Measurements from ENCODE around the gene JMJD7.

The JMJD7 gene

DNA sequence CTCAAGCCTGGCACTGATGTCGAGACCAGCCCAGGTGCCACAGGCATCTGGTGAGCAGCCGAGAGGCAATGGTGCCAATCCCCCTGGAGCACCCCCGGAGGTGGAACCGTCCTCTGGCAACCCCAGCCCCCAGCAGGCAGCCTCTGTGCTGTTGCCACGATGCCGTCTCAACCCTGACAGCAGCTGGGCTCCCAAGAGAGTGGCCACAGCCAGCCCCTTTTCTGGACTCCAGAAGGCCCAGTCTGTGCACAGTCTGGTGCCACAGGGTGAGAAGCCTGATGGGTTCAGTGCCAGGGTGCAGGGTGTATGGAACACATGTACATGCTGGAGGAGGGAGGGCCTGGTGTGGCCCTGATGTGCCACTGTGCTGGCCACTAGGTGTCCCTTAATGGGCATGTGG is 4.9 kb upstream of the JMJD7 start:
- DNase-seq = no peak

DNA sequence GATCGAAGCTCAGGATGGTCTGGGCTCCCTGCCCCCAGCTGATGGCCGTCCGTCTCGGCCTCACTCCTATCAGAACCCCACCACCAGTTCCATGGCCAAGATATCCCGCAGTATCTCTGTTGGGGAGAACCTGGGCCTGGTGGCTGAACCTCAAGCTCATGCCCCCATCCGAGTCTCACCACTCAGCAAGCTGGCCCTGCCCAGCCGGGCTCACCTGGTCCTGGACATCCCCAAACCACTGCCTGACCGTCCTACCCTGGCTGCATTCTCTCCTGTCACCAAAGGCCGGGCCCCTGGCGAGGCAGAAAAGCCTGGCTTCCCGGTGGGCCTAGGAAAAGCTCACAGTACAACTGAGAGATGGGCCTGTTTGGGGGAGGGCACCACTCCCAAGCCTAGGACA is 4.4 kb upstream of the JMJD7 start:
- no peak for DNase-seq

DNA sequence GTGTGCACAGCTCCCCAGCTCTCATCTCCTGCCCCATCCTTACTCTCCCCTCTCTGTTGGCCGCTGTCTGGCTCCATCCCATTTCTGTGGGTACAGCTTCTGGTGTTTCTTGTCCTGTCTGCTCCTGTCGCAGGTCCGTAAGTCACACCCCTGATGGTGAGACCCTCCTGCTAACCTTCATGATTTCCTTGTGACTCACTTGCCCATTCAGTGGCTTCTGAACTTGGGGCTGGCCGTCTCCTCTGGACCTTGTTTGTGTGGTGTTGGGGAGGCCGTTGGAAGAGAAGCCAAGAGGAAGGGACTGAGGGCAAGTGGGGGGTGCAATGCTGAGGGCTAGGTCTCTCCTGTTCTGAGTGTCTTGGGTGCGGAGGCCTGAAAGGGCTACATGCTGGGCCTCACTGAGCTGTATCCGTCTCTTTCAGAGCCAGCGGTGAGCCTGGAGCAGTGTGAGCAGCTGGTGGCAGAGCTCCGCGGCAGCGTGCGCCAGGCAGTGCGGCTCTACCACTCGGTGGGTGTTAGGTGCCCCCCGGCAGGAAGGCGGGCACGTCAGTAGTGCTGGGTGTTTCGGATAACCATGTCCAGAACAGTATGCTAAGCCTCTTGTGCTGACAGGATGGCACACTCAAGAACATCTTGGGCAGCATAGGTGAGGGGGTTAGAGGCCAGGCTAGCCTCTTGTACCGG is 3.7 kb upstream of the JMJD7 start:
- no peak for DNase-seq

DNA sequence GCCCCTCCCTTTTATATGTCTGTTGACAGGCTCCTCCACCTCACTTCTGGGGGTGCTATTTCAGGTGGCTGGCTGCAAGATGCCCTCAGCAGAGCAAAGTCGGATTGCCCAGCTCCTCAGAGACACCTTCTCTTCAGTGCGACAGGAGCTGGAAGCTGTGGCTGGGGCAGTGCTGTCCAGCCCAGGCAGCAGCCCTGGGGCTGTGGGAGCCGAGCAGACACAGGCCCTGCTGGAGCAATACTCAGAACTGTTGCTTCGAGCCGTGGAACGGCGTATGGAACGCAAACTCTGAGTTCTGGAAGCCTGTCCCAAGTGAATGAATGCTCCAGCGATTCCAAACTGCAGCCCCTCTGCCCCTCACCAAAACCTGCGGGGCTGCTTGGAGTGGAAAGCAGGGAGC is 2.7 kb upstream of the JMJD7 start:
- DNase-seq = no peak

DNA sequence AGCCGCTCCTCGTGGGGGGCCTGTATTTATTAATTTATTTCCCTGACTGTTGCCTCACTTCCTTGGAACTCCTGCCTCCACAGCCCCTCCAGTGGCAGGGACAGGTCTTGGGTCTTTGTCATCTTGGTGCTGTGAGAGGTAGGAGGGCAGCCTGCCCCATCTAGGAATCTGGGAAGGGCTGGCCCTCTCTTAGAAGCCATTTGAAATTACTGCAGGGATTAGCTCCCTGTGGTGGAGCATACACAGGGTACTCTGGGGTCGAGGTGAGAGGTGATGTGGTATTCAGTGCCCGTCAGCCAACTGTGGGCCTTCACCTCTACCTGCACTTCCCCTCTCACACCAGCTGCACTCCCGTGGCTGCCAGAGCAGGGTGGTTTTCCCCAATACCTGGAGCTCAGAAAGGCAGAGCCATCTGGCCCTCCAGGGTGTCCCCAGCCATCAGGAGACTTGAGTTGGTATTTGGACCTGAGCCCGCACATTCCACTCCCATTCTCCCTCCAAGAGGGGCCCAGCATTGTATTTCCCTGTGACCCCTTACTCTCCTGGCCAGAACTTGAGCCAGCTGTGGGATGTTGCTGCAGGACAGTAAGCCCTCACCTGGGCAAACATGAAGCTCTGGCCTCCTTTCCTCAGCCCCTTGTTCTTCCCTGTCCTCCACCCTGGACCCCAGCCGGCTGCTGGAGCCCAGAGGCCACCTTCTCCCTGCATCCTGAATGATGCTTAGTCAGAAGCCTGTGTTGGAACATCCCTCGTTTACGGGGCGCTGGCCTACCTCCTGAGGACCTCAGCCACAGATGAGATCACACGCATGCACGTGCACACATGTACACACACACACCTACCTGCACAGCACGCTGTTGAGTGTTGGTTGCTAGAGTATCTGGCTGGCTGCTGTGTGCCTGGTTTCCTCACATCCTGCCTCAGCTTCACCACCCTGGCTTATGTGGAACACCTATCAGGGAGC is 2.0 kb upstream of the JMJD7 start:
- DNase-seq = no peak

DNA sequence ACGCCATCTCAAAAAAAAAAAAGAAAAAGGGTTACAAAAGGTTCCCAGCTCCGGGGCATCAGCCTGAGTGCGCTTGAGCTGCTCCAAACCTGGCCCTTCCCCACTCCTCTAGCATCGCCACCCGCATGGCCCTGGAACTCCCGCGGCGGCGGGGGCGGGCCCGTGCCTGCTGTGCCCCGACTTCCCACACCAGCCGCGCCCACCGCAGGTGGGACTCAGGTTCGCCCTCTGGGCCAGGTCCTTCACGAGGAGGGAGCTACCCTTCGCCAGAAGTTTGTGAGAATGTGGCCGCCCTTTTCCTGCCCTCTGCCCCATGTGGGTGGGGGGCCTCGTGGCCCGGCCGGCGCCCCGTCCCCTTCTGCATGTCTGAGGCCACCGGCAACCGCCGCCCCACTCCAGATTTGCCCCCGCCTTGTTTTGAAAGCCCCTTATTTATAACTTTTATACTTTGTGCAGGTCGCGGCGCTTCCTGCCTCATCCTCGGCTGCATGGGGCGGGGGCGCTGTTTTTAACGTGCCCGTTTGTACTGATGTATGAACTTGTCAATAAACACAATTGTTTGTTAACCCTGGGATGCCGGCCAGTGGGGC is 507 bp upstream of the JMJD7 start:
- peak; percentile 22 to 29 for DNase-seq

DNA sequence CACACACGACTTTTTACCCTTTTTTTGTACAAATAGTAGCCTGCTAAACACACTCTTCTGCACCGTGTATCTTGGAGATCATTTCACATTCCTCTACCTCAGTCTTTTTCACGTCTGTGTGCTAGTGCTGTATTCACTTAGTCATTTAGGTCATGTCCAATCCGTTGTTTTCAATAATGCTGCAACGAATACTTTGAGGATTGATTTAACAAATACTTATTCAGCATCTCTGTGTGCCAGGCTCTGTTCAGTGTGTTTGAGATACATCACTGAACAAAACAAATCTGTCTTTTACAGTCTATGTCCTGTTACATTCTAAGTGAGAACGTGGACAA is 882 bp downstream of the JMJD7 start:
- DNase-seq = no peak

DNA sequence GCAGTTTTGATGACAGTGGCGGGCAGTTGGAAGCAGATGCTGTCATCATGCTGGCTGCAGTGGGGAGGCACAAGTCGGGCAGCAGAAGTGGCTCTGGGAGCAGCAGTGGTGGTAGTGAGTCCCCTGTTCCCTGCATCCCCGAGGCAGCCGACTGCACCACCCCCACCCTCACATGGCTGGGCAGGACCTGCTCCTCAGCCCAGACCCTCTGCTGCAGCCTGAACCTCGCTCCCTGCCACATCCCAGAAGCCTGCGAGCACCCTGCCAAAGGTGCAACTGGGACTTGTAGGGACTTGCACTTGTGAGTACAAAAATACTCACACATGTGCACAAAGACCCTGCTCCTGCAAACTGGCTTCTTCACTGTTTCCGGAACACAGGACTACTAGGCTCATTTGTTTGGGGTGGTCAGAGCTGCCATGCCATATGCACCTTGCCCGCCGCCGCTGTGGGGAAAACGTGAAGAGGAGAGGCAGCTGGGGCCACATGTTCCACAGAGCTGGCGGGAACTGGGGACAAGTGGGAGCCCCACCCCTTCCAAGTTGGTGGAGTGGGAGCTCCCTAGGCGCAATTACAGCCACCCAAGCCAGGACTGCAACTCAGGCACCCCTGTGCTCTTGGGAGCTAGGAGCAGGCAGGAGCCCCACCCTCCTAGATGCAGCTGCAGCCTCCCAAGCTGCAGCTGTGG is 2.2 kb downstream of the JMJD7 start:
- no peak for DNase-seq

DNA sequence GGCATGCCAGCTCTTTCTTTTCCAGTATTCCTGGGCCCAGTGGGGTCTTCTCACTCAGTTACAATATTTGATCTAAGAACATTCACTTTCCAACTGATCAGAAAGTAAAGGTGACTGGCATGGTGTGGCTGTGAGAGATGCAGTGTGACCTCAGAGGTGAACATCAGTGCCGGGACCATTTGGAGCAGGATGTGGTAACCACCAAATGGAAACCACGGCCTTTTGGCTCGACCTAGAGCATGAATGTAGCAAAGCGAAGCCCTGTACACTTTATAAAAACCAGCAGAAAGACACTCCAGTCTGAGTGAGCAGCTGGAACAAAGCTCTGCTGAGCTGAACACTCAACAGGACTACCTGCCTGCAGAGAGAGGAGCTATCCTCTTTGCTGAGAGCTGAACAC is 3.4 kb downstream of the JMJD7 start:
- peak in 1 of 2 experiments; percentile 6 for DNase-seq

DNA sequence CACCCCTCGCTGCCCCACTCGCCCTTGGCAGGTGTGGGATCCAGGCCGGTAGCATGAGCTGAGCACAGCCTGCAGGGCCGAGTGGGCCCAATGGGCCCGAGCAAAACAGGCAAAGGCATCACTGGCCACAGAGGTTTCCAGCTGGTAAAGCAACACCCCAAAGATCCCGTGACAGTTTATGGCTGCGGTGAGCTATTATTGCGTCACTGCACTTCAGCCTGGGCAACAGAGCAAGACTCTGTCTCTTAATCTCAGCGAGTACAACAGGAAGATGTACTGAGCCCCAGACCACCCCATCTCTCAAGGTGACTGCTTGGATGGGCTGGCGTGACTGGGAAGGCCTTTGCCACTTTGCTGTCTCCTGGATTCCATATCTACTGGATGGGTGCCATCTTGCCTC is 4.3 kb downstream of the JMJD7 start:
- DNase-seq = no peak

DNA sequence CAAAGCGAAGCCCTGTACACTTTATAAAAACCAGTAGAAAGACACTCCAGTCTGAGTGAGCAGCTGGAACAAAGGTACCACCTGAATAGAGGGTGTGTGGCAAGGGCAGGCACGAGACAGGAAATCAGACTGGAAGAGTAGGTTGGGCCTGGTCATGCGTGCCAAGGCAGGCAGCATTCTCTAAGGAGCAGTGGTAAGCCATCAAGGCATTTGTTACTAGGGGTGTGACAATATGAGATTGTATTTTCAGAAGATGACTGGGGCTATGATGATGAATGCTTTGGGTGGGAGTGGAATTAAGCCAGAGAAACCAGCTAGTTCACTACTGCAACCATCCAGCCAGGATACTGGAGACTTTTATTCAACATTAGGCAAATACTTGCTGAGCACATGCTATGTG is 5.0 kb downstream of the JMJD7 start:
- DNase-seq = no peak

DNA sequence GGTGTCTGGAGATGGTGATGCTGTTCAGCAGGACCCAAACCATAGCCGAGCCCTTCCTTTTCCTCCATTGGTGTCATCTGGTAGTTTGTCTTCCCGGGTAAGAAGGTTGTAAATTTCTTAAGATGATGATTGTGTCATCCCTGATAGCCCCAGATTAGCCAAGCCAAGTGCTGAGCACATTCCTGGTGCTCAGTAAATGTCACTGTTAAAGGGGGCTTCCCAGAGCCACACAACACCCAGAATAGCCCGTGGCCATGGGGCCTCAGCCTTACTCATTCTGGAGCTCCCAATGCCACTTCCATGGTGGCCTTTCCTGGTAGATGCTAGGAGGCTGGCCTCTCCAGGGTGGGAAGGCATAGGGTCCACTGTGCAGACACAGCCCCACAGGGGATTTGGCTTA is 6.2 kb downstream of the JMJD7 start:
- no peak for DNase-seq

DNA sequence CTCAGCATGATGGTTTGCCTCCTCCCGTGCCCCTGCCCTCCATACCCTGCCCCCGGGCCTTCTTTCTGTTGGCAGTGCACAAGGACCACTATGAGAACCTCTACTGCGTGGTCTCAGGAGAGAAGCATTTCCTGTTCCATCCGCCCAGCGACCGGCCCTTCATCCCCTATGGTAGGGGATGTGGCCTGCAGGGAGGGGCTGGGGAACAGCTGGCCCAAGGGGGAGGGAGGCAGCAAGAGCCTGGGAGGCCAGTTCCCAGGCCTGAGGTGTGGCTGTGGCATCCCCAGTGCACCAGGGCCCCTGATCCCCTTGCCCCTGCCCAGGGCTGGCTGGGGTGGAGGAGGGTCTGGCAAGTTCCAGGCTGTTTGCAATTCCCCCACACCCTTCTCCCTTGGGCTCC is 8.2 kb downstream of the JMJD7 start:
- DNase-seq = no peak

DNA sequence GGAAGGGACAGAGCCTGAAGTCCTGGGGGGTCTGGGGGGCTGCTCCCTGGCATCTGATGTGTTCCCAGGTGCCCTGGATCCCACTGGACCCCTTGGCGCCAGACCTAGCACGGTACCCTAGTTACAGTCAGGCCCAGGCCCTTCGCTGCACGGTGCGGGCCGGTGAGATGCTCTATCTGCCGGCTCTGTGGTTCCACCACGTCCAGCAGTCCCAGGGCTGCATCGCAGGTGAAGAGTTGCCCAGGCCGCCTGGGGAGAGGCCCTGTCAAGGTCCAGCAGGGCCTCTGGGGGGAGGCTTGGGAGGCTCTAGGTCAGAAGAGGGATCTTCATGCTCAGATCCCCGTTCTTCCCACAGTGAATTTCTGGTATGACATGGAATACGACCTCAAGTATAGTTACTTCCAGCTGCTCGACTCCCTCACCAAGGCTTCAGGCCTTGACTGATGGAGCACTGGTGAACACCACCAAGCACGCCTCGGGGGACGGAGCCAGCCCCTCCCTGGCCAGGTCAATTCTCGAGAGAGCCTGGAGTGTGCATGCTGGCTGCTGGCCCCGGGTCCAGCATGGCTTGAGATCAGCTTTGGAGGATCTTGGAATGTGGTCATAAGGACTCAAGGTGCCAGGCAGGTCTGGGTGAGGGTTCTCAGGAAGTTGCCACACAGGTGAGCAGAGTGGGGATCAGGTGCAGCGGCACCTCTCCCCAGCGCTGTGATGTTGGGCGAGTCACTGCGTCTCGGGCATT is 9.0 kb downstream of the JMJD7 start:
- DNase-seq = no peak

DNA sequence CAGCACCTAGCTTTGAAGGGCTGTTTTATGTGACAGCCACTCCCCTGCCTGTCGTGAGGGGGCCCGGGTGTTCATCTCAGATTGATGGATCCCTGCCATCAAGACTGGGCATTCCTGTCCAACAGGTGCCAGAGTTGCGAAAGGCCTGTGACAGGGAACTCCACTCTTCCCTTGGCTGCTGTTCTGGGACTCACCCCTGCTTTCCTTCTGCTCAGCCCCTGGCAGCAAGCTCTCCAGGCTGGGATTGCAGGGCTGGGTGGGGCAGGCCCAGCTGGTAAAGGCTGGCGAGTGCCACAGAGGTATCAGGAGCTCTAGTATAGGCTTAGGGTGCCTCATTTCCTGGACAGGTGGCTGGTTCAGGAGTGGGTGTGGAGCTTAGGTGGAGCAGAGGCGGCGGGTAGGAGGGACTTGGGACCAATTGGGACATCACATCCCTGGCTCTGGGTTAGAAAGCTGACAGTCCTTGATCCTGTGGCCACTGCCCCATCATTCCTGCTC is 10.6 kb downstream of the JMJD7 start, which contains the start of gene PLA2G4B:
Gene PLA2G4B, plus strand, starts transcription at position 448 of the 498 bp plus-strand sequence. CDS start 67 bp downstream, outside the sequence.
- no peak for DNase-seq

DNA sequence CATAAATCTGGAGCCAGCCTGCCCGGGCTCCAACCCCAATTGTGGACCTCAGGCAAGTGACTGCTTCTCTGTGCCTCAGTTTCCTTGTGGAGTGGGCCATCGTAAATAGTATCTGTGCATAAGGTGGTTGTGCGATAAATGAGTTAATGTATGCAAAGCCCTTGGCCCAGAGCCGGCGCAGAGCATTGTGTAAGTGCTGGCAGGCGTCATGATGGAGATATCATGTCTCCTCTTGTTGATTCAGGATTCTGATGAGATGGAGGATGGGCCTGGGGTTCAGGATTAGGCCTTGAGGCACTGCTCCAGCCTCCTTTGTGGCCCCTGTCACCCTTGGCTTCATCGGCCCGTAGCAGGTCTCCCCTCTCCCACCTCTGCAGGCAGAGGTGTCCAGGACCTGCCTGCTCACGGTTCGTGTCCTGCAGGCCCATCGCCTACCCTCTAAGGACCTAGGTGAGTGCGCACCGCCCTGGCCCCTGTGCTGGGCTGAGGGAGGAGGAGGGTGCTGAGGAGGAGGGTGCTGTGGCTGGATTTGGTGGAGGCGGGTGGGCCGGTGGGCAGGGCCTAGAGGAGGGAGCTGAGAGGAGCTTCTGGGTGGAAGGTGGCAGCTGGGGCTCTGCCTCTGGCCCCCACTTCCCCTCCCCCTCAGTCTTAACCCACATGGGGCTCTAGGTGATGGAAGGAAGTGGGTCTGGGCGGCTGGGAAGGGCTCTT is 12.0 kb downstream of the JMJD7 start:
- no peak for DNase-seq

DNA sequence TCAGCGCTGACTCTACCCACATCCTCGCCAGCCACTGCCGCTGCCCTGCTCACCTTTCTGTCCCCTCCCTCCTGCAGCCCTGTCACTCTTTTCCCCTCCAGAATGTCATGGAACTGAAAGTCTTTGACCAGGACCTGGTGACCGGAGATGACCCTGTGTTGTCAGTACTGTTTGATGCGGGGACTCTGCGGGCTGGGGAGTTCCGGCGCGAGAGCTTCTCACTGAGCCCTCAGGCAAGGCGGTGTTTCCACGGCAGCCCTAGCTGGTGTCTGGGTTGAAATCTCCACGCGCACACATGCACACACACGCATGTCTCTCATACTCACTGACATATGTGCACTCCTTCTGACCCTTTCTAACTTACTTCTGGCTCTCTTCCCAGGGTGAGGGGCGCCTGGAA is 12.8 kb downstream of the JMJD7 start:
- DNase-seq = no peak

DNA sequence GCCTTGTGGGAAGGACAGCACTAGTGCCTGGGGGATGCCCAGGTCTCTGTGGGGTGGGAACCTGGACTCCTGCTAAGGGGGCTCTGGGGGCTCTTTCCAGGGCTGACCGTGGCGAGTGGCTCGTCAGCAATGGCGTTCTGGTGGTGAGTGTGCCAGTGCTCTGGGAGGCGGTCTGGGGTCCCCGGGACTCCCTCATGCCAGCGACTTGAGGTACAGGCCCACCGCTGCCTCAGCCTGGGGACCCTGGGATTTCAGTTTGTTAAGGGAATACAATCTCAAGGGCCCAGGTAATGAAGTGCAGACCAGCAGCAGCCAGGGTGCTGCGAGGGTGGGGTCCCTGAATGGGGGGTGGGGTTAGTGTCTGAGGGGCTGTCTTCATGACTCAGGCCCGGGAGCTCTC is 13.2 kb downstream of the JMJD7 start:
- DNase-seq = no peak

DNA sequence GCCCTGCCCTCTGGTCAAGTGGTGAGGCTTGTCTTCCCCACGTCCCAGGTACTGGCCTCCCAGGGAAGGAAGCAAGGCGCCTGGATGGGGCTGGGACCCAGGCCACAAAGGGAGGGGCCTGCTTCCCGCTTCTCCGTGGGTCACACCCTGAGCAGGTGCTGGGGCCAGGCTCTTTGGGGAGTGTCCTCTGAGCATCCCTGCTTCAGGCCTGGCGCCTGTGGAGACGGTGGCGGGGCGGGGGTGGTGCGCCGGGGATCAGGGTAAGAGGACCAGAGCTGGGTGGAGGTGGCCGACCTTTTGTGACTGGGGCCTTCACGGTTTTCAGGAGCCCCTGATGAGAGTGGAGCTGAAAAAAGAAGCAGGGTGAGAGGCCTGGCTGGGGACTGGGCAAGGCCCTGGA is 14.3 kb downstream of the JMJD7 start:
- no peak for DNase-seq

DNA sequence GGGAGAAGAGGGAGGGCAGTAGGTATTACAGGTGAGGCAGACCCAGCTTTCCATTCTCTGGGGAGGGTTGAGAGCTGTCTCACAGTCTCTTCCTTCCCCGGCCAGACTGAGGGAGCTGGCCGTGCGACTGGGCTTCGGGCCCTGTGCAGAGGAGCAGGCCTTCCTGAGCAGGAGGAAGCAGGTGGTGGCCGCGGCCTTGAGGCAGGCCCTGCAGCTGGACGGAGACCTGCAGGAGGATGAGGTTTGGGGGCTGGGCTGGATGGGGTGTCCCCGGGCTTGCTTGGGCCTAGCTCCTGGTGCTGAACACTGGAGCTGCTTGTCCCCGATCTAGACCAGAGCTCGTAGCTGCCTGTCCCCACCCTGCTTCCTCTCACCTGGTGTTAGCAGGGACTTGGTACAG is 15.7 kb downstream of the JMJD7 start:
- no peak for DNase-seq

DNA sequence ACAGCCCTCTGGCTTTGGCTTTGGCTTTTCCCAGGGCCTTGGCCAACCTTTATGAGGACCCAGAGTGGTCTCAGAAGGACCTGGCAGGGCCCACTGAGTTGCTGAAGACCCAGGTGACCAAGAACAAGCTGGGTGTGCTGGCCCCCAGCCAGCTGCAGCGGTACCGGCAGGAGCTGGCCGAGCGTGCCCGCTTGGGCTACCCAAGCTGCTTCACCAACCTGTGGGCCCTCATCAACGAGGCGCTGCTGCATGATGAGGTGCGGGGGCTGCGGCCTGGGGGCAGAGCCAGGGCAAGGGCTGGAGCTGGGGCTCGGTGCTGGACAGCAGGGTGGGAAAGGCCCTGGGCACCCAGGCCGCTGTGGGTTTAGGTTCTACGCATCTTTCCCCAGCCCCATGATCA is 16.9 kb downstream of the JMJD7 start:
- DNase-seq = no peak

DNA sequence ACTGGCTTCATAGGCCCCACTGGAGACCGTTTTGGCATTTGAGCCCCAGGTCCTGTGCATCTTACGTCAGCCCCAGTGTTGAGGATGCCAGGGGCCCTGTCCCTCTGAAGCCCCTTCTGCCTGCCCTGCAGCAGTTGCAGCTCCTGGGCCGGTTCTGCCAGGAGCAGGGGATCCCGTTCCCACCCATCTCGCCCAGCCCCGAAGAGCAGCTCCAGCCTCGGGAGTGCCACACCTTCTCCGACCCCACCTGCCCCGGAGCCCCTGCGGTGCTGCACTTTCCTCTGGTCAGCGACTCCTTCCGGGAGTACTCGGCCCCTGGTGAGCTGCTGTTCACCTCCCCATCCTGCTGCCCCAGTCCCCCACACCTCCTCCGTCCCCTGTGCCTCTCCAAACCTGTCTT is 19.3 kb downstream of the JMJD7 start:
- DNase-seq = no peak

Measured in stimulated activated CD4-positive, alpha-beta T cell treated with anti-CD3 and anti-CD28 coated beads, Interleukin-4, amount 100 ng/mL, for 4 hours (primary cell).